NCI-H1092 (cell line): ENCODE data around the gene PGAM2.

Source experiments
- DNase-seq: peaks from one replicate; lab custom pipeline; 2025; lab: John Stamatoyannopoulos, UW

The PGAM2 gene

GRCh38 chr7:44065431-44066110, at the start of gene PGAM2:
PGAM2 (minus strand) TSS chr7:44065567; CDS start chr7:44065529, 38 bp downstream.
- DNase-seq: no peak

- DNase-seq: no peak
These were observed 49.4 kb upstream of the PGAM2 start for GRCh38 chr7:44114586-44115310.

- DNase-seq: no peak
These were observed 48.5 kb upstream of the PGAM2 start for GRCh38 chr7:44113764-44114354.

GRCh38 chr7:44112997-44113763, 47.8 kb upstream of the PGAM2 start:
- DNase-seq: no peak

GRCh38 chr7:44112231-44112996, 47.0 kb upstream of the PGAM2 start:
- DNase-seq: peak; percentile 35

GRCh38 chr7:44111761-44112160, 46.4 kb upstream of the PGAM2 start:
- no peak for DNase-seq

- DNase-seq: peak; percentile 76
These were observed 45.6 kb upstream of the PGAM2 start for GRCh38 chr7:44110719-44111635.

- DNase-seq: no peak
These were observed 44.6 kb upstream of the PGAM2 start for GRCh38 chr7:44109991-44110390.

GRCh38 chr7:44108768-44109750, 43.7 kb upstream of the PGAM2 start:
- DNase-seq: no peak

- DNase-seq: no peak
These were observed 42.8 kb upstream of the PGAM2 start for GRCh38 chr7:44107961-44108767.

- no peak for DNase-seq
These were observed 42.0 kb upstream of the PGAM2 start for GRCh38 chr7:44107116-44107960.

GRCh38 chr7:44106311-44107065, 41.1 kb upstream of the PGAM2 start:
- no peak for DNase-seq

- DNase-seq: no peak
These were observed 40.5 kb upstream of the PGAM2 start for GRCh38 chr7:44105832-44106231.

- no peak for DNase-seq
These were observed 39.7 kb upstream of the PGAM2 start for GRCh38 chr7:44104860-44105771.
